ENCODE results near the gene SSBP4.

The SSBP4 gene

DNA sequence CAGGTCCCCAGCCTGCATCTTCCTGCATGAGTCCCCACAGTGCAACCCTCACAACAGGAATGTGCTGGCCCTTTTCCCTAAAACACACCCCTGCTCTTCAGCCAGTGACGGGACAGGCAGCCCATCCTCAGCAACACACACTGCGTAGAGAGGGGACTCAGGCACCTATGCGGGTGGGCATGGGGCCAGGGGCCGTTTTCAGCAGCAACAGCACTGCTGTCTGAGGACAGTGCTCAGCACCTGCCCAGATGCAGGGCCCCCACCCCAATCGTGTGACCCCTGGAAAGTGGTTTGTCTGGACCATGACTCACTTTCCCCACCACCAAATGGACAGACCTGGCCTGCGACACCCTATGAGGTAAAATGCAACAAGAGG, 46.8 kb downstream of the SSBP4 start:
- Histone ChIP-seq H3K79me2 (ENCODE audit: insufficient read depth, low read length) (no peaks in the 10 kb centered on the region; the same call in 1 of the 2 replicates), H3K4me2 (ENCODE audit: low read depth, low read length, poor library complexity, severe bottlenecking) (no peak overlapping the region), H3K9me3 (ENCODE audit: insufficient read depth, low read length) (no peaks in the 10 kb centered on the region), H2AFZ (ENCODE audit: low read depth, low read length, severe bottlenecking) (no peak overlapping the region), H3K27ac (ENCODE audit: low read depth, low read length) (no peak overlapping the region), H3K9me2 (replicated peaks; ENCODE audit: insufficient read depth, low read length) (no peaks in the 10 kb centered on the region), H4K20me1 (ENCODE audit: low read depth, low read length) (no peaks in the 10 kb centered on the region), H3K36me3 (ENCODE audit: low read length) (no peaks in the 10 kb centered on the region), H3F3A (ENCODE audit: insufficient read depth) (no peaks in the 10 kb centered on the region), H3K27me3 (ENCODE audit: low read length) (no peaks in the 10 kb centered on the region), H3K9ac (ENCODE audit: low read length) (no peak overlapping the region), H3K4me3 (ENCODE audit: insufficient read depth, low read length, poor library complexity, severe bottlenecking) (no peak overlapping the region)
- TF ChIP-seq, protein P1, sequence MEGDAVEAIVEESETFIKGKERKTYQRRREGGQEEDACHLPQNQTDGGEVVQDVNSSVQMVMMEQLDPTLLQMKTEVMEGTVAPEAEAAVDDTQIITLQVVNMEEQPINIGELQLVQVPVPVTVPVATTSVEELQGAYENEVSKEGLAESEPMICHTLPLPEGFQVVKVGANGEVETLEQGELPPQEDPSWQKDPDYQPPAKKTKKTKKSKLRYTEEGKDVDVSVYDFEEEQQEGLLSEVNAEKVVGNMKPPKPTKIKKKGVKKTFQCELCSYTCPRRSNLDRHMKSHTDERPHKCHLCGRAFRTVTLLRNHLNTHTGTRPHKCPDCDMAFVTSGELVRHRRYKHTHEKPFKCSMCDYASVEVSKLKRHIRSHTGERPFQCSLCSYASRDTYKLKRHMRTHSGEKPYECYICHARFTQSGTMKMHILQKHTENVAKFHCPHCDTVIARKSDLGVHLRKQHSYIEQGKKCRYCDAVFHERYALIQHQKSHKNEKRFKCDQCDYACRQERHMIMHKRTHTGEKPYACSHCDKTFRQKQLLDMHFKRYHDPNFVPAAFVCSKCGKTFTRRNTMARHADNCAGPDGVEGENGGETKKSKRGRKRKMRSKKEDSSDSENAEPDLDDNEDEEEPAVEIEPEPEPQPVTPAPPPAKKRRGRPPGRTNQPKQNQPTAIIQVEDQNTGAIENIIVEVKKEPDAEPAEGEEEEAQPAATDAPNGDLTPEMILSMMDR (IDR thresholded peaks at IDR 0.05; ENCODE audit: insufficient read depth, low read length, poor library complexity, severe bottlenecking): no peak
- no peak for TF ChIP-seq EZH2phosphoT487 (conservative IDR thresholded peaks at IDR 0.05; ENCODE audit: low read length)

DNA sequence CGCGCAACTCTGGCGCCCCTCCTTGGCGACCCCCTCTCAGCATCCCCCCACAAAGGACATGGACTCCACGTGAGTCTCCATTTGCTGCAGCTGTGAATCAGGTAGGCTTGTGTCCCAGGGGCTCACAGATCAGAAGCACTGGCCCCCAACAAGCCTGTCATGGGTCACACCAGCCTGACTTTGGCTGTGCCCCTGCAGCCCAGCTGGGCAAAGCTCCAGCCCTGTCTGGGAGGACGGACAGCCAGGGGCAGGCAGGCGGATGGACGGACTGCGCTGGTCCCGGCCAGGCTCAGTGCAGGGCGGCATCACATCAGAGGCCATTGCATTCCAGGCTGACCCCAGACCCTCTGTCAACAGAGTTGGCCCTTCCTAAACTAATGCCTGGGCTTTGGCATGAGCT, 47.2 kb downstream of the SSBP4 start:
- H3K36me3 ChIP-seq (ENCODE audit: low read length): no peaks in the 10 kb centered on the region
- no peaks in the 10 kb centered on the region; the same call in 1 of the 2 replicates for H3K79me2 ChIP-seq (ENCODE audit: insufficient read depth, low read length)
- H3F3A ChIP-seq (ENCODE audit: insufficient read depth): no peaks in the 10 kb centered on the region
- H3K9me3 ChIP-seq (ENCODE audit: insufficient read depth, low read length): no peaks in the 10 kb centered on the region
- no peak overlapping the region for H2AFZ ChIP-seq (ENCODE audit: low read depth, low read length, severe bottlenecking)
- no peak overlapping the region for H3K27ac ChIP-seq (ENCODE audit: low read depth, low read length)
- no peak for TF ChIP-seq EZH2phosphoT487 (conservative IDR thresholded peaks at IDR 0.05; ENCODE audit: low read length)
- TF ChIP-seq, protein P1 (IDR thresholded peaks at IDR 0.05; ENCODE audit: insufficient read depth, low read length, poor library complexity, severe bottlenecking): no peak
- H4K20me1 ChIP-seq (ENCODE audit: low read depth, low read length): no peaks in the 10 kb centered on the region
- no peaks in the 10 kb centered on the region for H3K27me3 ChIP-seq (ENCODE audit: low read length)
- no peaks in the 10 kb centered on the region for H3K9me2 ChIP-seq (replicated peaks; ENCODE audit: insufficient read depth, low read length)
- no peak overlapping the region for H3K4me2 ChIP-seq (ENCODE audit: low read depth, low read length, poor library complexity, severe bottlenecking)
- no peak overlapping the region for H3K4me3 ChIP-seq (ENCODE audit: insufficient read depth, low read length, poor library complexity, severe bottlenecking)
- no peak overlapping the region for H3K9ac ChIP-seq (ENCODE audit: low read length)

DNA sequence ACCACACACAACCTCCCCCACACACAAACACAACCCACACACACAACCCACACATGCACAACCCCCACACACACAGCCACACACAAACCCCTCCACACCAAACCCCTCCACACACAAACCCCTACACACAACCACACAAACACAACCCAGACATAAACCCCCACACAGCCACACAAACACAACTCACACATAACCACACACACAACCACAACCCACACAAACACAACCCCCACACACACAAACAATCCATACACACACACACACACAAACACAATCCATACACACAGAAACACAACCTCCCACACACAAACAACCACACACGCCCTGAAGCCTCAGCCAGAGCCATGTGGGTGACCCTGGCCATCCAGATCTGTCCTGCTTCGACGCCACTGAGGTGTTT, 48.8 kb downstream of the SSBP4 start:
- no peak overlapping the region for H2AFZ ChIP-seq (ENCODE audit: low read depth, low read length, severe bottlenecking)
- H3K36me3 ChIP-seq (ENCODE audit: low read length): no peaks in the 10 kb centered on the region
- H3K4me3 ChIP-seq (ENCODE audit: insufficient read depth, low read length, poor library complexity, severe bottlenecking): no peak overlapping the region
- no peak overlapping the region for H3K4me2 ChIP-seq (ENCODE audit: low read depth, low read length, poor library complexity, severe bottlenecking)
- no peak overlapping the region for H3K9ac ChIP-seq (ENCODE audit: low read length)
- TF ChIP-seq, protein P1 (IDR thresholded peaks at IDR 0.05; ENCODE audit: insufficient read depth, low read length, poor library complexity, severe bottlenecking): no peak
- no peak for TF ChIP-seq EZH2phosphoT487 (conservative IDR thresholded peaks at IDR 0.05; ENCODE audit: low read length)
- no peaks in the 10 kb centered on the region for H3K9me2 ChIP-seq (replicated peaks; ENCODE audit: insufficient read depth, low read length)
- no peaks in the 10 kb centered on the region for H4K20me1 ChIP-seq (ENCODE audit: low read depth, low read length)
- no peaks in the 10 kb centered on the region for H3K27me3 ChIP-seq (ENCODE audit: low read length)
- no peaks in the 10 kb centered on the region for H3K9me3 ChIP-seq (ENCODE audit: insufficient read depth, low read length)
- no peak overlapping the region for H3K27ac ChIP-seq (ENCODE audit: low read depth, low read length)
- H3F3A ChIP-seq (ENCODE audit: insufficient read depth): no peaks in the 10 kb centered on the region
- H3K79me2 ChIP-seq (ENCODE audit: insufficient read depth, low read length): no peaks in the 10 kb centered on the region; the same call in 1 of the 2 replicates

Data from SU-DHL-6 (cell line).